ENCODE data around the gene SGMS1. TPM values are rescaled to one million over a fixed set of nuclear protein-coding genes. Genes with fewer than 3 reads are reported as not detected.
"Not testable (repeated sequence)": the region's sequence is repeated elsewhere in the genome, so short reads cannot be mapped to it uniquely, and the experiment has no call there.

Gene SGMS1
- total and polyA plus RNA-seq, 8 donors, result 47.0 to 58.1 (median 54.0) TPM

DNA sequence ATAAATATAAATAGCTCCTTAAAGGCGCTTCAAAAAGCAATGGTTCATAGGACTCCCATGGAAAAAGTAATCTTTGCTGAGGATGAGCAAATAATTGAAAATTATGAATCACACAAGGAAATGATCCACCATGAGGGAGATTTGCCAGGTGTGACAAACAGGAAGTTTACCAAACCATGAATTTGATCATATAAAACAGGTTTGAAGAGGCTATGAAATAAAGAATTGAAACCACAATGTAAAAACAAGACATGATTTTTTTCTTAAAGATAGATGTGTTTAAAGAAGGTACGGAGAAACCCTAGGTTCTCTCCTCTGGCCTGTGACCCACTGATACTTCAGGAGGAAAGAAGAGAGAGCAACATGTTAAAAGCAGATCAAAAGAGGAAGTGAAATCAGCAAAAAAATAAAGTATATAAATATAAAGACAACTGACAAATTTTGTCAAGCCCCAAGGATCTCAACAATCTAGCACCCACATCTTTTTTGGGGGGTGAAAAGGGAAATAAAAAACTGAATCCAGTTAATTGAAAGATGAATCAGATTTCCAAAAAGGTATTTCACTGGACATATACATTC is 261.1 kb downstream of the SGMS1 start:
- Histone ChIP-seq H3K27me3 (no peaks in the 10 kb centered on the region), H3K27ac (no peak overlapping the region), H3K4me3 (no peak overlapping the region), H3K9me3 (no peaks in the 10 kb centered on the region), H3K36me3 (no peaks in the 10 kb centered on the region), H3K4me1 (peaks cover 14 to 45% of the 10 kb centered on the region in 2 donors)
- no peak for ATAC-seq
- TF ChIP-seq CTCF (IDR thresholded peaks at IDR 0.05), result no peak
- no peak for DNase-seq
- intact Hi-C loops (cut with DNase I), result no loop called here

GRCh38 chr10:50361946-50362345 is 261.8 kb downstream of the SGMS1 start:
- Histone ChIP-seq H3K9me3 (no peaks in the 10 kb centered on the region), H3K36me3 (no peaks in the 10 kb centered on the region), H3K27ac (no peak overlapping the region), H3K4me3 (no peak overlapping the region), H3K27me3 (no peaks in the 10 kb centered on the region), H3K4me1 (peaks cover 14 to 48% of the 10 kb centered on the region in 2 donors)
- TF ChIP-seq CTCF (IDR thresholded peaks at IDR 0.05), result no peak
- DNase-seq (no peak), ATAC-seq (no peak)
- intact Hi-C loops (cut with DNase I), result no loop called here

GRCh38 chr10:50360077-50360850 is 263.5 kb downstream of the SGMS1 start:
- H3K36me3 ChIP-seq, result no peaks in the 10 kb centered on the region
- H3K4me1 ChIP-seq, result peaks cover 16 to 49% of the 10 kb centered on the region in 2 donors
- TF ChIP-seq CTCF (IDR thresholded peaks at IDR 0.05), result no peak
- ATAC-seq, result peak; percentile 37
- peak in 2 of 4 donors; percentile 82 to 88 for DNase-seq
- intact Hi-C loops (cut with DNase I), result no loop called here
- no peak overlapping the region for H3K4me3 ChIP-seq
- H3K27me3 ChIP-seq, result no peaks in the 10 kb centered on the region
- H3K9me3 ChIP-seq, result no peaks in the 10 kb centered on the region
- peak overlapping the region; percentile 31 to 44 for H3K27ac ChIP-seq

- intact Hi-C loops (cut with DNase I), result no loop called here
- Histone ChIP-seq H3K36me3 (no peaks in the 10 kb centered on the region), H3K27me3 (no peaks in the 10 kb centered on the region), H3K4me3 (no peak overlapping the region), H3K9me3 (no peaks in the 10 kb centered on the region), H3K4me1 (peaks cover 16 to 49% of the 10 kb centered on the region in 2 donors), H3K27ac (no peak overlapping the region)
- no peak for TF ChIP-seq CTCF (IDR thresholded peaks at IDR 0.05)
- peak in 1 of 4 donors; percentile 19 for DNase-seq
- peak; percentile 75 for ATAC-seq
These were observed 264.6 kb downstream of the SGMS1 start for GRCh38 chr10:50358925-50359687.

GRCh38 chr10:50358411-50358810 is 265.3 kb downstream of the SGMS1 start:
- intact Hi-C loops (cut with DNase I), result no loop called here
- DNase-seq (no peak), ATAC-seq (peak; percentile 36)
- no peaks in the 10 kb centered on the region for H3K9me3 ChIP-seq
- H3K4me3 ChIP-seq, result no peak overlapping the region
- TF ChIP-seq CTCF (IDR thresholded peaks at IDR 0.05), result no peak
- H3K27me3 ChIP-seq, result no peaks in the 10 kb centered on the region
- H3K36me3 ChIP-seq, result no peaks in the 10 kb centered on the region
- no peak overlapping the region for H3K27ac ChIP-seq
- peaks cover 16 to 49% of the 10 kb centered on the region in 2 donors for H3K4me1 ChIP-seq

GRCh38 chr10:50356481-50356832 is 267.3 kb downstream of the SGMS1 start:
- peaks cover 16 to 34% of the 10 kb centered on the region in 2 donors for H3K4me1 ChIP-seq
- H3K36me3 ChIP-seq; H3K9me3 ChIP-seq; H3K4me3 ChIP-seq; ATAC-seq; DNase-seq; H3K27me3 ChIP-seq; H3K27ac ChIP-seq; intact Hi-C loops (cut with DNase I): not testable (repeated sequence)

GRCh38 chr10:50355693-50356480 is 267.9 kb downstream of the SGMS1 start:
- not testable (repeated sequence) for ATAC-seq

More at GRCh38 chr10:50355693-50356480, 267.9 kb downstream of the SGMS1 start:
- H3K4me3 ChIP-seq; H3K36me3 ChIP-seq; H3K9me3 ChIP-seq; H3K27ac ChIP-seq; H3K27me3 ChIP-seq; intact Hi-C loops (cut with DNase I): not testable (repeated sequence)
- DNase-seq, result peak in 1 of 4 donors; percentile 69
- H3K4me1 ChIP-seq, result peaks cover 16 to 29% of the 10 kb centered on the region in 2 donors
